ENCODE measurements around the gene MMP8.
A peak's percentile ranks its signal among the peaks of the same experiment; 100 is the strongest.
"Not testable (repeated sequence)": the region's sequence is repeated elsewhere in the genome, so short reads cannot be mapped to it uniquely, and the experiment has no call there.

MMP8 gene

DNA sequence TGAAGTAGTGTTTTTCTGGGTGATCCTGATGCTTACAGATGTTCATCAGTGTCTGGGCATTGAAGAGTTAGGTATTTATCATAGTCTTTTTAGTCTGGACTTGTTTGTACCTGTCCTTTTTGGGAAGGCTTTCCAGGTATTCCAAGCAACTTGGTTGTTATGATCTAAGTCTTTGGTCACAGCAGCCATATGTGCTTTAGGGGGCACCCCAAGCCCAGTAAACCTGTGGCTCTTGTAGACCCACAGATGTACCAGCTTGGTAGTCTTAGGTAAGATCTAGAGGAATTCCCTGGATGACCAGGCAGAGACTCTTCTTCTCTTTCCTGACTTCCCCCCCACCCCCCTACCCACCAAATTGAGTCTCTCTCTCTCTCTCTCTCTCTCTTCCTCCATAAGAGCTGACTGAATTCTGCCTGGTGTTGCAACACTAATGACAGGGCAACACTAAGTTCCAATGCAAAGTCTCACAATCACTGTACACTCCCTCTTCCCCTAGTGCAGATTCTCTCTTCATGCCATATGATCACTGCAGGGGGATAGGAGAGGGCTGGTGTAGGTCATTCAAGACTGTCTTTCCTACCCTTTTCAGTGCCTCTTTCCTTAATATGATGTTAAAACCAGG, 24.5 kb upstream of the MMP8 start:
- TF ChIP-seq, protein P1, sequence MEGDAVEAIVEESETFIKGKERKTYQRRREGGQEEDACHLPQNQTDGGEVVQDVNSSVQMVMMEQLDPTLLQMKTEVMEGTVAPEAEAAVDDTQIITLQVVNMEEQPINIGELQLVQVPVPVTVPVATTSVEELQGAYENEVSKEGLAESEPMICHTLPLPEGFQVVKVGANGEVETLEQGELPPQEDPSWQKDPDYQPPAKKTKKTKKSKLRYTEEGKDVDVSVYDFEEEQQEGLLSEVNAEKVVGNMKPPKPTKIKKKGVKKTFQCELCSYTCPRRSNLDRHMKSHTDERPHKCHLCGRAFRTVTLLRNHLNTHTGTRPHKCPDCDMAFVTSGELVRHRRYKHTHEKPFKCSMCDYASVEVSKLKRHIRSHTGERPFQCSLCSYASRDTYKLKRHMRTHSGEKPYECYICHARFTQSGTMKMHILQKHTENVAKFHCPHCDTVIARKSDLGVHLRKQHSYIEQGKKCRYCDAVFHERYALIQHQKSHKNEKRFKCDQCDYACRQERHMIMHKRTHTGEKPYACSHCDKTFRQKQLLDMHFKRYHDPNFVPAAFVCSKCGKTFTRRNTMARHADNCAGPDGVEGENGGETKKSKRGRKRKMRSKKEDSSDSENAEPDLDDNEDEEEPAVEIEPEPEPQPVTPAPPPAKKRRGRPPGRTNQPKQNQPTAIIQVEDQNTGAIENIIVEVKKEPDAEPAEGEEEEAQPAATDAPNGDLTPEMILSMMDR (IDR thresholded peaks at IDR 0.05; ENCODE audit: borderline replicate concordance, control extremely low read depth, extremely low read depth, insufficient read depth, missing control alignments), result no peak
- DNase-seq (ENCODE audit: low spot score), result no peak
- in situ Hi-C loops (cut with MboI; ENCODE audit: low sequenced_read_pairs, unreplicated experiment), result no loop called here

DNA sequence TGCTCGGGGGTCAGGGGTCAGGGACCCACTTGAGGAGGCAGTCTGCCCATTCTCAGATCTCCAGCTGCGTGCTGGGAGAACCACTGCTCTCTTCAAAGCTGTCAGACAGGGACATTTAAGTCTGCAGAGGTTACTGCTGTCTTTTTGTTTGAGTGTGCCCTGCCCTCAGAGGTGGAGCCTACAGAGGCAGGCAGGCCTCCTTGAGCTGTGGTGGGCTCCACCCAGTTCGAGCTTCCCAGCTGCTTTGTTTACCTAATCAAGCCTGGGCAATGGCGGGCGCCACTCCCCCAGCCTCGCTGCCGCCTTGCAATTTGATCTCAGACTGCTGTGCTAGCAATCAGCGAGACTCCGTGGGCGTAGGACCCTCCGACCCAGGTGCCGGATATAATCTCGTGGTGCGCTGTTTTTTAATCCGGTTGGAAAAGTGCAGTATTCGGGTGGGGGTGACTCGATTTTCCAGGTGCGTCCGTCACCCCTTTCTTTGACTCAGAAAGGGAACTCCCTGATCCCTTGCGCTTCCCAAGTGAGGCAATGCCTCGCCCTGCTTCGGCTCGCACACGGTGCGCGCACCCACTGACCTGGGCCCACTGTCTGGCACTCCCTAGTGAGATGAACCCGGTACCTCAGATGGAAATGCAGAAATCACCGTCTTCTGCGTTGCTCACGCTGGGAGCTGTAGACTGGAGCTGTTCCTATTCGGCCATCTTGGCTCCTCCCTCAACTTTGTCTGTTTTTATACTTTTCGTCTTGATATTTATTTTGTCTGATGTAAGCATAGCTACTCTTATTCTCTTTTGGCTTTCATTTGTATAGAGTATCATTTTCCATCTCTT, 22.2 kb upstream of the MMP8 start:
- DNase-seq (ENCODE audit: low spot score); in situ Hi-C loops (cut with MboI; ENCODE audit: low sequenced_read_pairs, unreplicated experiment): not testable (repeated sequence)

DNA sequence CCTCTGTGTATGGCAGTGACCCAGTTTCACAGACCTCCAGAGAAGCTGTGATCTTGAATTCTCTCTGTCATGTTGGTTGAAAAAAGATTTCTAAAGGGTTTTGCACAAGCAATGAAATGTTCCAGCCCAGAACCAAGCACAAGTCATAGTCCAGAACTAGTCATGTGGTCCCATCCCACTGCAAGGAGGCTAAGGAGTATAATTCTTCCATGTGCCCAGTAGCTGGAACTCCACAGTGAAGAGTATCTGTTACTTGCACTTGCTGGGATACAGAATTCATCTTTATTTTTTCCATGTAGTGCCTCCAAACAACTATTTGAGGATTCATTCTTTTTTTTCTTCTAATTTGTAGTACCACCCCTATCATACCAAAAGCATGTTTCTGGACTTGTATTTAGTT, 9.9 kb upstream of the MMP8 start:
- TF ChIP-seq, protein P1 (IDR thresholded peaks at IDR 0.05; ENCODE audit: borderline replicate concordance, control extremely low read depth, extremely low read depth, insufficient read depth, missing control alignments), result no peak
- in situ Hi-C loops (cut with MboI; ENCODE audit: low sequenced_read_pairs, unreplicated experiment), result no loop called here
- DNase-seq (ENCODE audit: low spot score), result no peak

DNA sequence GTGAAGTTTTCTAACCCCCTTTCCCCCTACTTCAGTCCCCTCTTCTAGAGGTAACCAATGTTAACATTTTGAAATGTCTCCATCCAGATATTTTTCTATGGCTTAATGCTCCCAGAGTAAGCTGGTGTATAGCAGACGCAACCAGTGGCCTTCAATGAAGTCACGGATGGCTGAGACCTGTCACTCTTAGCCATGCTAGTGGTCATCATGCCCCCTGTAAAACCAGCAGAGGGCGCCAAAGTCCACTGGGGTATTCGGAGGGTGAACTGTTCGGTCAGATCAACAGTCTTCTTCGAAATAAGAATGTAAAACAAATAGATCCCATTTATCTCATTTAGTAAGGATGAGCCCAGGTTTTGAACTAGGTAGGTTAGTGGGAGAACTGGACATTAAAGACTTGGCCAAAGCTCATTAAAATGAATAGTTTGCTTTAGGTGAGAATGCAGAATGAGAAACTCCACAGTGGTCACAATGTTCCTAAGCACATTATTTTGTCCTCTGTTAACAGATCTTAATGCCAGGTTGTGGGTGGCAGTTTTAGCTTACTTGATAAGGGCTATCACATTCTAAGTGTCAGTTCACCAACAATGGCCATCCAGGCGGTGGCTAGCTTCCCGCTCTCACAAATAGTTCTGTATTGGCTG, 8.6 kb upstream of the MMP8 start:
- peak; percentile 71 for DNase-seq (ENCODE audit: low spot score)
- TF ChIP-seq, protein P1 (IDR thresholded peaks at IDR 0.05; ENCODE audit: borderline replicate concordance, control extremely low read depth, extremely low read depth, insufficient read depth, missing control alignments), result peak; percentile 67
- in situ Hi-C loops (cut with MboI; ENCODE audit: low sequenced_read_pairs, unreplicated experiment), result no loop called here

DNA sequence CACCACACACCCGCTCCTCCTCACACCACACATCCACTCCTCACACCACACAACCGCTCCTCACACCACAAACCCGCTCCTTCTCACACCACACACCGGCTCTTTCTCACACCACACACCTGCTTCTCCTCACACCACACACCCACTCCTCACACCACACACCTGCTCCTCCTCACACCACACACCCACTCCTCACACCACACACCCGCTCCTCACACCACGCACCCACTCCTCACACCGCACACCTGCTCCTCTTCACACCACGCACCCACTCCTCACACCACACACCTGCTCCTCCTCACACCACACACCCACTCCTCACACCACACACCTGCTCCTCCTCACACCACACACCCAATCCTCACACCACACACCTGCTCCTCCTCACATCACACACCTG, 6.2 kb upstream of the MMP8 start:
- in situ Hi-C loops (cut with MboI; ENCODE audit: low sequenced_read_pairs, unreplicated experiment); DNase-seq (ENCODE audit: low spot score): not testable (repeated sequence)

DNA sequence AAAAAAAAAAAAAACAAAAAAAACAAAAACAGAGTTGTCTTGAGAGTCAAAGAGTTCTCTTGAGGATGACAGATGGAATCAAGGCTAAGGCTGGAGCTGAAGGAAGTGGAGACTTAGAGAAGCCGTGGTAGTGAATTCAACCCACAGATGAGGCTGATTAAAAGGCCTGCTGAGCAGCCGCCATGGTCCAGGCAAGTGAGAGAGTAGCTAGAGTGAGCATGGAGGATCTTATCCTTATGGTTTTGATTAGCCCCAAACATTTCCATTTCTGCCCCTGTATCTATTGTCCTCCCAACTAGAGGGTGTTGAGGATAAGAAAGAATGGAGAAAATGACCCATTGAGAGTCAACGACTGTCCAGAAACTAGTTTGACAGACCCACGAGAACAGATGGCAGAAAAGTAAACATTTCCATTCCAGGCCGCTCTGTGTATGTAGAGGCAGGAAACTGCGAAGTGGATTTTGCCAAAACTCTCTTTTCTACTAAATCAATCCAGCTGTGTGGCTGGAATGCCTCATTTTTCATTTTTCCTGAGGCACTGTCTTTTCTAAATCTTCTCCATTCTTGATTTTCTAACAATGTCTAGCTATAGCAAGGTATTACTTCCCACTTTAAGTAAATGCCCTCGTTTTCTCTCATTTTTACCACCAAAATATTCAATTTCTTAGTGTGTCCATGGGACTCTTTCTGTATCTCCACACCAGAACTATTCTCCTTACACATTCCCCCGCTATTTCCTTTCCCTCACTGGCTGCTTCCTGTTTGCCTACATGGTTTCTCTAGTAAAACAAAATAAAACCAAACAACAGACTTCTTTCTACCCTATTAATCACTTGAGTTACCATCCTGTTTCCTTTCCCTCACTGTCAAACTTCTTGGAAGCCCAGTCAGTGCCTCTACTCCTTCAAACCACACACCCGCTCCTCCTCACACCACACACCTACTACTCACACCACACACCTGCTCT, 5.4 kb upstream of the MMP8 start:
- TF ChIP-seq, protein P1 (IDR thresholded peaks at IDR 0.05; ENCODE audit: borderline replicate concordance, control extremely low read depth, extremely low read depth, insufficient read depth, missing control alignments), result no peak
- in situ Hi-C loops (cut with MboI; ENCODE audit: low sequenced_read_pairs, unreplicated experiment), result no loop called here
- DNase-seq (ENCODE audit: low spot score), result no peak

DNA sequence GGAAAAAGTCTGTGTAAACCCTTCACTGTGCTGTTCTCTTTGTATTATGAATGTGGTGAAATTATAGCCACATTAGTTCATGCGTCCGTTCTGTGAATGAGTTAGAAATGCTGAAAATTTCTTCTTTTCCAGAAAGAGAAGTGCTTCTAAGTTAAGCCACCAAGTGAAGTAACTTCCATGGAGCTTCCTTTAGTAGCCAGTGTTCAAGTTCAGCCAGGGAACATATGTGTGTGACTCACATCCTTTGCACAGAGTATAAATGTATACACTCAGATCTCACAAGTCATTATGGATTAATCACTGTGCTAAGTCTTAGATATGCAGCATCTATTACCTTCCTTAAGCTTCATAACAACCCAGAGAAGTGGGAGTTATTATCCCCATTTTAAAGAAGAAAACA, 3.1 kb upstream of the MMP8 start:
- DNase-seq (ENCODE audit: low spot score), result no peak
- in situ Hi-C loops (cut with MboI; ENCODE audit: low sequenced_read_pairs, unreplicated experiment), result no loop called here

More for the DNA sequence above, 3.1 kb upstream of the MMP8 start:
- TF ChIP-seq, protein P1 (IDR thresholded peaks at IDR 0.05; ENCODE audit: borderline replicate concordance, control extremely low read depth, extremely low read depth, insufficient read depth, missing control alignments), result no peak

Measured in GM13976 (cell line).